Panc1 (cell line): ENCODE data around the gene FRY. TPM values are rescaled to one million over a fixed set of nuclear protein-coding genes. Genes with fewer than 3 reads are reported as not detected.

Experiments
- ATAC-seq: fragments of 200-7000 bp; cut with Tn5 transposase; 2 replicates; pipeline ENCODE4 v1.9.1; 2020; ENCODE audit warnings: mild to moderate bottlenecking, moderate library complexity
- BruUV-seq: library from RNA; stranded (reverse); fragments of 400-500 nt; replicated peaks from 2 replicates; lab custom pipeline; 2021; lab: Mats Ljungman, UMichigan
- CTCF ChIA-PET: fragments of 300-600 bp; sonication (Branson Sonifier 250); formaldehyde crosslinking; loops from one replicate; lab custom pipeline; 2022; ENCODE audit warnings: antibody characterized with exemption; lab: Charles Lee
- POLR2A ChIA-PET: fragments of 300-600 bp; sonication (Branson Sonifier 250); formaldehyde crosslinking; loops from one replicate; lab custom pipeline; 2022; ENCODE audit warnings: antibody characterized with exemption; lab: Charles Lee
- DNase-seq: peaks from one replicate; pipeline ENCODE4 v3.0.0-alpha.2; 2010; ENCODE audit warnings: low read depth, low spot score
- H3K27ac ChIP-seq: 2 replicates; pipeline ENCODE4 v1.5.1; 2011; ENCODE audit warnings: mild to moderate bottlenecking, low read length, inconsistent platforms
- H3K27me3 ChIP-seq: fragments of 200-500 bp; sonication (Bioruptor generic); 2 replicates; pipeline ENCODE4 v1.6.0; 2014; ENCODE audit warnings: low read length, inconsistent platforms; ENCODE audit not compliant: control insufficient read depth, insufficient read depth
- H3K36me3 ChIP-seq: fragments of 200-500 bp; sonication (Bioruptor generic); 2 replicates; pipeline ENCODE4 v1.5.1; 2014; ENCODE audit warnings: inconsistent platforms, mild to moderate bottlenecking, low read length, moderate library complexity; ENCODE audit not compliant: control insufficient read depth, insufficient read depth
- H3K4me1 ChIP-seq: 2 replicates; pipeline ENCODE4 v1.5.1; 2011; ENCODE audit warnings: inconsistent platforms, mild to moderate bottlenecking, low read length, moderate library complexity; ENCODE audit not compliant: control insufficient read depth, insufficient read depth
- H3K4me3 ChIP-seq, 2 experiments: 2 replicates each; pipeline ENCODE4 v1.5.1; 2011 to 2012; ENCODE audit warnings: low read depth in 2 of 2, low read length in 2 of 2, mild to moderate bottlenecking in 2 of 2, inconsistent platforms in 1 of 2, moderate library complexity in 1 of 2
- H3K9me3 ChIP-seq: fragments of 200-500 bp; sonication (Bioruptor generic); 2 replicates; pipeline ENCODE4 v1.5.1; 2014; ENCODE audit warnings: low read depth, mild to moderate bottlenecking, inconsistent platforms, low read length, moderate library complexity; ENCODE audit not compliant: control insufficient read depth, insufficient read depth
- POLR2AphosphoS5 ChIP-seq: IDR thresholded peaks from 2 replicates; pipeline ENCODE4 v1.6.1; 2012; ENCODE audit warnings: mild to moderate bottlenecking, low read depth, low read length, moderate library complexity
- SIN3A ChIP-seq: IDR thresholded peaks from 2 replicates; pipeline ENCODE4 v1.6.1; 2012; ENCODE audit warnings: low read depth, mild to moderate bottlenecking, low read length, moderate library complexity, borderline replicate concordance; ENCODE audit not compliant: insufficient read depth
- TCF7L2 ChIP-seq: IDR thresholded peaks from 2 replicates; pipeline ENCODE4 v1.6.1; 2011; ENCODE audit warnings: mild to moderate bottlenecking, low read depth, low read length, inconsistent platforms
- in situ Hi-C: cut with HindIII; loops from 2 replicates; pipeline ENCODE4 v1.10.0; 2016; ENCODE audit warnings: low sequenced_read_pairs, low pct_unique_long_range_greater_than_20kb
- intact Hi-C: fragments of 100-400 bp; cut with micrococcal nuclease; formaldehyde crosslinking; loops from one replicate; pipeline ENCODE4 v1.10.0; 2022; ENCODE audit not compliant: unreplicated experiment
- total RNA-seq: library from RNA; stranded (reverse); gene quantifications from one replicate; pipeline ENCODE4 v1.2.1, GENCODE V29; 2021; ENCODE audit not compliant: unreplicated experiment
- TF ChIP-seq, protein P1 (sequence below): fragments of 450-650 bp; IDR thresholded peaks from 2 replicates; pipeline ENCODE4 v1.5.1; 2017; ENCODE audit warnings: mild to moderate bottlenecking
- TF ChIP-seq, protein P2 (sequence below), 2 experiments: IDR thresholded peaks; 2 replicates each; pipeline ENCODE4 v1.6.1; 2011 to 2012; ENCODE audit warnings: low read depth in 2 of 2, control low read depth in 1 of 2, low read length in 1 of 2, mild to moderate bottlenecking in 1 of 2, moderate library complexity in 1 of 2; ENCODE audit not compliant: insufficient read depth in 1 of 2

Gene FRY
- total RNA-seq, 1 experiment from 2014 or later: 0.18 TPM

DNA sequence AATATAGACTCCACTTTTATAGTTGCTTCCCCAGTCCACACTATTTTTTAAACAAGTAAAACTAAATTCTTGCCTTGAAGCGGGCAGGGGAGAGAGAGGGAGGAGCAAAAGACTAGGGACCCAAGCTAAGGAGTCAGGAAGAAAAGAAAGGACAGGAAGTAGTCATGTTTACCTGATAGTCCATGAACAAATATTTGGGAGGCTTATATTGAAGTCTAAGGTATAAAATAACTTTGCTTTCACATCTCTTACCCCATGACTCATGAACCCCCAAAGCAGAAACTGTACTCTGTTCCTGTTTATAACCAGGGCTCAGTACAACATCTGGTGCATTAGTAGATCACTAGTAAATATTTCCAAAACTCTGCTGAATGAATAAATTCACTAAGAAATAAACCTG is 216.3 kb downstream of the FRY start:
- ChIA-PET POLR2A (no interaction called here), CTCF (no interaction called here)
- no peaks in the 10 kb centered on the region for H3K9me3 ChIP-seq
- in situ Hi-C loops: no loop called here
- H3K4me3 ChIP-seq: no peak overlapping the region
- no peaks in the 10 kb centered on the region for H3K4me1 ChIP-seq
- no peak for TF ChIP-seq SIN3A
- no peak for TF ChIP-seq TCF7L2
- no peak for TF ChIP-seq POLR2AphosphoS5
- TF ChIP-seq, protein P1, sequence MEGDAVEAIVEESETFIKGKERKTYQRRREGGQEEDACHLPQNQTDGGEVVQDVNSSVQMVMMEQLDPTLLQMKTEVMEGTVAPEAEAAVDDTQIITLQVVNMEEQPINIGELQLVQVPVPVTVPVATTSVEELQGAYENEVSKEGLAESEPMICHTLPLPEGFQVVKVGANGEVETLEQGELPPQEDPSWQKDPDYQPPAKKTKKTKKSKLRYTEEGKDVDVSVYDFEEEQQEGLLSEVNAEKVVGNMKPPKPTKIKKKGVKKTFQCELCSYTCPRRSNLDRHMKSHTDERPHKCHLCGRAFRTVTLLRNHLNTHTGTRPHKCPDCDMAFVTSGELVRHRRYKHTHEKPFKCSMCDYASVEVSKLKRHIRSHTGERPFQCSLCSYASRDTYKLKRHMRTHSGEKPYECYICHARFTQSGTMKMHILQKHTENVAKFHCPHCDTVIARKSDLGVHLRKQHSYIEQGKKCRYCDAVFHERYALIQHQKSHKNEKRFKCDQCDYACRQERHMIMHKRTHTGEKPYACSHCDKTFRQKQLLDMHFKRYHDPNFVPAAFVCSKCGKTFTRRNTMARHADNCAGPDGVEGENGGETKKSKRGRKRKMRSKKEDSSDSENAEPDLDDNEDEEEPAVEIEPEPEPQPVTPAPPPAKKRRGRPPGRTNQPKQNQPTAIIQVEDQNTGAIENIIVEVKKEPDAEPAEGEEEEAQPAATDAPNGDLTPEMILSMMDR: no peak
- TF ChIP-seq, protein P2, sequence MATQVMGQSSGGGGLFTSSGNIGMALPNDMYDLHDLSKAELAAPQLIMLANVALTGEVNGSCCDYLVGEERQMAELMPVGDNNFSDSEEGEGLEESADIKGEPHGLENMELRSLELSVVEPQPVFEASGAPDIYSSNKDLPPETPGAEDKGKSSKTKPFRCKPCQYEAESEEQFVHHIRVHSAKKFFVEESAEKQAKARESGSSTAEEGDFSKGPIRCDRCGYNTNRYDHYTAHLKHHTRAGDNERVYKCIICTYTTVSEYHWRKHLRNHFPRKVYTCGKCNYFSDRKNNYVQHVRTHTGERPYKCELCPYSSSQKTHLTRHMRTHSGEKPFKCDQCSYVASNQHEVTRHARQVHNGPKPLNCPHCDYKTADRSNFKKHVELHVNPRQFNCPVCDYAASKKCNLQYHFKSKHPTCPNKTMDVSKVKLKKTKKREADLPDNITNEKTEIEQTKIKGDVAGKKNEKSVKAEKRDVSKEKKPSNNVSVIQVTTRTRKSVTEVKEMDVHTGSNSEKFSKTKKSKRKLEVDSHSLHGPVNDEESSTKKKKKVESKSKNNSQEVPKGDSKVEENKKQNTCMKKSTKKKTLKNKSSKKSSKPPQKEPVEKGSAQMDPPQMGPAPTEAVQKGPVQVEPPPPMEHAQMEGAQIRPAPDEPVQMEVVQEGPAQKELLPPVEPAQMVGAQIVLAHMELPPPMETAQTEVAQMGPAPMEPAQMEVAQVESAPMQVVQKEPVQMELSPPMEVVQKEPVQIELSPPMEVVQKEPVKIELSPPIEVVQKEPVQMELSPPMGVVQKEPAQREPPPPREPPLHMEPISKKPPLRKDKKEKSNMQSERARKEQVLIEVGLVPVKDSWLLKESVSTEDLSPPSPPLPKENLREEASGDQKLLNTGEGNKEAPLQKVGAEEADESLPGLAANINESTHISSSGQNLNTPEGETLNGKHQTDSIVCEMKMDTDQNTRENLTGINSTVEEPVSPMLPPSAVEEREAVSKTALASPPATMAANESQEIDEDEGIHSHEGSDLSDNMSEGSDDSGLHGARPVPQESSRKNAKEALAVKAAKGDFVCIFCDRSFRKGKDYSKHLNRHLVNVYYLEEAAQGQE (IDR thresholded peaks at IDR 0.05; ENCODE audit: insufficient read depth in 1 of 2, low read depth in 2 of 2, low read length in 1 of 2): no peak
- DNase-seq (no peak), ATAC-seq (no peak)
- BruUV-seq: no TSS peak
- H3K27me3 ChIP-seq: no peaks in the 10 kb centered on the region
- intact Hi-C loops: no loop called here
- H3K36me3 ChIP-seq: no peaks in the 10 kb centered on the region
- H3K27ac ChIP-seq: no peak overlapping the region

DNA sequence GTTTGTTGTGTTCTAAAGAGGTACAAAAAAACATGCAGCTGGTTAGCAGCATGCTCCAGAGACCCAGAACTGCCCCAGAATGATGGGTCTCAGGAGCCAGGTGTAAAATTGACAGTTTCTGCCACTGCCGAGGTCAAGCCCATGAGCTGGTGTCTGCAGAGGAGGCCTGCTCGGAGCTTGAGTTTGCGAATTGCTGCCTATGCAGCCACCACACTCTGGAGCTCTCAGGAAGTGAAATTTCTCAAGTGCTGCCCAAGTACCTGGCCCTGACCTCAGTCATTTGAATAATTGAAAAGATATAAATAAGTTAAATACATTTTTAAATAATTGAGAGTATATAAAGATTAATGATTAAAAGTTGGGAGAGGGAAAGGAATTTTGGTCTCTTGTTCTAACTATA is 217.2 kb downstream of the FRY start:
- intact Hi-C loops: no loop called here
- Histone ChIP-seq H3K4me1 (no peaks in the 10 kb centered on the region; the same call in 1 of the 2 replicates), H3K4me3 (no peak overlapping the region), H3K36me3 (no peaks in the 10 kb centered on the region), H3K27me3 (no peaks in the 10 kb centered on the region), H3K9me3 (no peaks in the 10 kb centered on the region), H3K27ac (no peak overlapping the region)
- BruUV-seq: no TSS peak
- ATAC-seq (no peak), DNase-seq (no peak)
- ChIA-PET POLR2A (no interaction called here), CTCF (no interaction called here)
- in situ Hi-C loops: no loop called here
- TF ChIP-seq SIN3A: no peak
- TF ChIP-seq, protein P1: no peak
- TF ChIP-seq TCF7L2: no peak
